Fibroblast of mammary gland (primary cell): ENCODE data around the gene COL26A1.

Experiments used
- DNase-seq: peaks from one replicate; pipeline ENCODE4 v3.0.0-alpha.2; 2010; ENCODE audit warnings: low read depth
- H3K4me3 ChIP-seq: 2 replicates; pipeline ENCODE4 v1.5.1; 2011; ENCODE audit warnings: low read depth, mild to moderate bottlenecking, low read length, moderate library complexity; ENCODE audit not compliant: control insufficient read depth
- TF ChIP-seq, protein P1 (sequence below): conservative IDR thresholded peaks from 2 replicates; pipeline ENCODE4 v1.5.1; 2011; ENCODE audit warnings: low read depth, low read length, inconsistent platforms; ENCODE audit not compliant: control insufficient read depth, insufficient read depth

COL26A1 gene

DNA sequence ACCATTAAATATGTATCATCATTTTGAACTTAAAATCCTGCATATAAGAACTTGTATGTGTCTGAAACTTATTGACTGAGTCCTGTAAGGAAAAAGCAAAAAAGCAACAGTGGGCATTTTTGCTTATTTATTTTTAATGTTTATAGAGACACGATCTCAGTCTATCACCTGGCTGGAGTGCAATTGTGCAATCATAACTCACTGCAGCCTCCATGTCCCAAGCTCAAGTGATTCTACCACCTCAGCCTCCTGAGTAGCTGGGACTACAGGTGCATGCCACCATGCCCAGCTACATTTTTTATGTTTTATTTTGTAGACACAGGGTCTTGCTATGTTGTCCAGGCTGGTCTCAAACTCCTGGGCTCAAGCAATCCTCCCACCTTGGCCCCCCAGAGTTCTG, 234.2 kb downstream of the COL26A1 start:
- no peak for DNase-seq
- H3K4me3 ChIP-seq: no peak overlapping the region
- TF ChIP-seq, protein P1, sequence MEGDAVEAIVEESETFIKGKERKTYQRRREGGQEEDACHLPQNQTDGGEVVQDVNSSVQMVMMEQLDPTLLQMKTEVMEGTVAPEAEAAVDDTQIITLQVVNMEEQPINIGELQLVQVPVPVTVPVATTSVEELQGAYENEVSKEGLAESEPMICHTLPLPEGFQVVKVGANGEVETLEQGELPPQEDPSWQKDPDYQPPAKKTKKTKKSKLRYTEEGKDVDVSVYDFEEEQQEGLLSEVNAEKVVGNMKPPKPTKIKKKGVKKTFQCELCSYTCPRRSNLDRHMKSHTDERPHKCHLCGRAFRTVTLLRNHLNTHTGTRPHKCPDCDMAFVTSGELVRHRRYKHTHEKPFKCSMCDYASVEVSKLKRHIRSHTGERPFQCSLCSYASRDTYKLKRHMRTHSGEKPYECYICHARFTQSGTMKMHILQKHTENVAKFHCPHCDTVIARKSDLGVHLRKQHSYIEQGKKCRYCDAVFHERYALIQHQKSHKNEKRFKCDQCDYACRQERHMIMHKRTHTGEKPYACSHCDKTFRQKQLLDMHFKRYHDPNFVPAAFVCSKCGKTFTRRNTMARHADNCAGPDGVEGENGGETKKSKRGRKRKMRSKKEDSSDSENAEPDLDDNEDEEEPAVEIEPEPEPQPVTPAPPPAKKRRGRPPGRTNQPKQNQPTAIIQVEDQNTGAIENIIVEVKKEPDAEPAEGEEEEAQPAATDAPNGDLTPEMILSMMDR: no peak

DNA sequence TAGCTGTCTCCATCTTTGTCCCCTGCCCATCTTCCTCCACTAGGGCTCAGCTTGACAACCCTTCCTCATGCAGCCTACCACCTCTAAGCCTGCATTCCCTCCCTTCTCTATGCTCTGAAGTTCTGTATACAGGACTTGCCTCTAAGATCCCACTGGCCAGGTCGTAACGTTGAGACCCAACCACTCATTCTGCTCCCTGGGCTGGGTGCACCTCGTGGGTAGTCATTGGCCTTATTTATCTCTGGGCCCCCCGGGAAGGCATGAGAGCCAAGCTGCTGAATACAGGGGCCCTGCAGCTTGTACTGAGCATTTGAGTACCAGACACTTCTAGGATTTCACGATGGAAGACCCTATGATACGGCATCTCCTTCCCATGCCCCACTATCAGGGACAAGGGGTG, 235.3 kb downstream of the COL26A1 start:
- TF ChIP-seq, protein P1: no peak
- DNase-seq: no peak
- H3K4me3 ChIP-seq: no peak overlapping the region

DNA sequence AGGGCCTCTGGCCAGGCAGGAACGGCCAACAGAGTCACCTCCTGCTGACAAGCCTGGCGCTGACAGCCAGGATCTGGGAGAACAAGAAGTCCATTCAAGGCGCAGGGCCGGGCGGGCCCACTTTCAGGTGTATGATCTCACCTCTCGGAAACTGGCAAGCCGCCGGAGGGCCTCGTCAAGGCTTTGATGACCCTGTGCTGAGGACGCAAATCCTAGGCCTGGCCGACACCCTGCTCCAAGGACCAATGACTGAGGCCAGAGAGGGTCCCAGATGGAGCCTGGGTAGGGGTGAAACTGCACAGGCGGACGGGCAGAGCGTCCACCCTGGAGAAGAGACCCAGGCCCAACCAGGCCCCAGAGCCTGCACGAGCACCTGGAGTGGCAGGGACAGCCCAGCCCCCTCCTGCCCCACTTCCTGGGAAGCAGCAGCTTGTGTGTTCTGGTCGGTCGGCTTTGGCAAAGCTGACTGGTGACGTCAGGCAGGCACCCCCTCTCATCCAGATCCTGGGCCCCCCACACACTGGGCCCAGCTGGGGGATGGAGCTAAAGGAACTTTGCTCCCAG, 235.8 kb downstream of the COL26A1 start:
- TF ChIP-seq, protein P1: no peak
- no peak for DNase-seq
- no peak overlapping the region for H3K4me3 ChIP-seq

DNA sequence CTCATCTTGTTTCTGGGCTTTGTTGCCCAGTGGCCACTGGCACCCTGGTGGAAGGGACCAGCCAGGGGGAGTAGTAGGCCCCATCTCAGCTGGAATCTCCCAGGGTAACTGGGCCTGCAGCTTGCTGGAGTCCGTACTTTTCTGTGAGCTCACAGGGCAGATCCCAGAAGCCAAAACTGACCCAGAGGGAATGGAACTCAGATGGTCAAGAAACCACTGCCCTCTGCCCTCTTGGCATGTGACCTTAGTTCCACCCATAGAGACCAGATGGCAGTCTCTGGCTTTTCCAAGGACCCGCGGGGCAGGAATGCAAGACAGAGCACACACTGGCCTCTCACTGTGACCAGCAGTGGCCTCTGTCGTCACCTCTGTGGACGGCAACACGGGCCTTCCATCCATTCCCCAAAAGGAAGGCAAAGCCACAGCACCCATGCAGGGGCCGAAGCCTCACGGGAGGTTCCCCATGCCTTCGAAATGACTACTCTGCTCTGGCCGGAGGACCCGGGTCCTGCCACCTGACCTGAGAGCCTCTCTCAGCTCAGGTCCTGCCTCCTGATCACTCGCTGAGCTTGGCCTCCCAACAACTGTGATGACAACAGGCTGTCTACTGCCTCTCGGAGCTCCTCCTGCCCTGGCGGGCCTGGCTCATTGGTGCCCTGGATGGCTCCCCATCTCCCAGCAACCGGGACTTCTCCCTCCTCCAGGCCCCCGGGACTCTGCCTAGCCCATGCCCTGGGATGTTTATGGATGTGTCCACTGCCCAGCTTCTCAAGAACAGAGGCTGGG, 236.5 kb downstream of the COL26A1 start:
- no peak overlapping the region for H3K4me3 ChIP-seq
- TF ChIP-seq, protein P1: no peak
- DNase-seq: no peak

DNA sequence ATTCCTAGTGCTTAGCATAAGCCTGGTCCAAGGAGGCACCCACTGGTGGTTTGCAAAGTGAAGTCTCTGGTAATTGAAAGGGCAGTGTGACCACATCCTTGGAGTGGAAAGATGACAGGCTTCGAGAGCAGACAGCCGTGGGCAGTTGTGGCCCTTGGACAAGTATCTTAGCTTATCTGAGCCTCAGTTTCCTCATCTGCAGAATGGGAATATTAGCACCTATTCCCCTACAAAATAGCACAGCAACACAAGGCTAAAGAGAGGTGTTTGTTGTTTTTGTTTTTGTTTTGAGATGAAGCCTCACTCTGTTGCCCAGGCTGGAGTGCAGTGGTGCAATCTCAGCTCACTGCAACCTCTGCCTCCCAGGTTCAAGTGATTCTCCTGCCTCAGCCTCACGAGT, 237.1 kb downstream of the COL26A1 start:
- TF ChIP-seq, protein P1: no peak
- DNase-seq: no peak
- H3K4me3 ChIP-seq: no peak overlapping the region

DNA sequence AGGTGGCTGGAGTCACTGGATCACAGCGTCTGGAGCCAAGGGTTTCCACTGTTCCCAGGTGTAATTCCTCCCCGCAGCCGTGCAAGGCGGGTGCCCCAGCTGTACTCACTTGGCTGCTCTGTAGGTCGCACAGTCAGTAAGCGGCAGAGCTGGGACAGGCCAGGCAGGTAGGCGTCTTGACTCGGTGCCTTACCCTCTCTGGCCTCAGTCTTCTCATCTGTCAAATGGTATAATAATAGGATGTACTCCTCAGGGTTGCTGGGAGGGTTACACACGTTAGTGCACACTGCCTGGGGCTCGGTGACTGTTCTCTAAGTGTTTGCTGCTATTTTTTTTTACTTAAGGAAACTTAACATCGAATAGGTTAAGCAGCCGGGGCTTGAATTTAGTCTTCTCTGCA, 239.4 kb downstream of the COL26A1 start:
- TF ChIP-seq, protein P1: no peak
- no peak overlapping the region for H3K4me3 ChIP-seq
- no peak for DNase-seq
